ENCODE data around the gene HIC2.
"Not testable (repeated sequence)": the region's sequence is repeated elsewhere in the genome, so short reads cannot be mapped to it uniquely, and the experiment has no call there.

GRCh38 chr22:21407139-21407538, 10.0 kb upstream of the HIC2 start:
- TF ChIP-seq ATF3 (IDR thresholded peaks at IDR 0.05); ZBTB33 (IDR thresholded peaks at IDR 0.05; ENCODE audit: extremely low read depth, insufficient replicate concordance, low read length): not testable (repeated sequence)

All from HCT116 (cell line).